WTC11 (cell line): ENCODE results near the gene TMEM121. TPM values are rescaled to one million over a fixed set of nuclear protein-coding genes. Genes with fewer than 3 reads are reported as not detected.

Experiments used
- ATAC-seq: fragments of 200-7000 bp; cut with Tn5 transposase; 2 replicates; pipeline ENCODE4 v1.10.0; 2021; ENCODE audit warnings: mild to moderate bottlenecking, moderate library complexity
- CTCF ChIA-PET: fragments of 300-600 bp; sonication (Branson Sonifier 250); formaldehyde crosslinking; loops from one replicate; lab custom pipeline; 2021; ENCODE audit warnings: antibody characterized with exemption; lab: Charles Lee
- POLR2A ChIA-PET: fragments of 350-600 bp; sonication (Branson Sonifier 250); formaldehyde crosslinking; loops from one replicate; lab custom pipeline; 2021; ENCODE audit warnings: antibody characterized with exemption; lab: Charles Lee
- DNase-seq: peaks from one replicate; pipeline ENCODE4 v3.0.0; 2021; ENCODE audit warnings: low spot score
- H3K27ac Mint-ChIP-seq: 2 replicates; pipeline ENCODE4 v1.8.0; 2021; ENCODE audit warnings: mixed read lengths
- H3K27me3 Mint-ChIP-seq: 2 replicates; pipeline ENCODE4 v1.8.0; 2021; ENCODE audit warnings: low read depth, mild to moderate bottlenecking, moderate library complexity, mixed read lengths
- H3K36me3 Mint-ChIP-seq: 2 replicates; pipeline ENCODE4 v1.8.0; 2021; ENCODE audit warnings: mixed read lengths
- H3K4me1 Mint-ChIP-seq: 2 replicates; pipeline ENCODE4 v1.8.0; 2022; ENCODE audit warnings: mixed read lengths
- H3K4me3 Mint-ChIP-seq: 2 replicates; pipeline ENCODE4 v1.8.0; 2021; ENCODE audit warnings: mild to moderate bottlenecking, moderate library complexity, mixed read lengths
- H3K9me3 Mint-ChIP-seq: 2 replicates; pipeline ENCODE4 v1.8.0; 2021; ENCODE audit warnings: mixed read lengths
- CBFB ChIP-seq: sonication (generic); formaldehyde crosslinking; IDR thresholded peaks from 2 replicates; pipeline ENCODE4 v1.8.1; 2022; ENCODE audit warnings: mild to moderate bottlenecking, low read depth, missing genetic modification reagents
- CDX4 ChIP-seq: fragments of 250-450 bp; sonication (Bioruptor Pico); IDR thresholded peaks from 2 replicates; pipeline ENCODE4 v1.9.0; 2021; ENCODE audit warnings: moderate library complexity, mild to moderate bottlenecking, inconsistent platforms, borderline replicate concordance
- CREB1 ChIP-seq: sonication (generic); formaldehyde crosslinking; IDR thresholded peaks from 2 replicates; pipeline ENCODE4 v1.8.0; 2023; ENCODE audit warnings: mild to moderate bottlenecking, missing genetic modification reagents
- EMX1 ChIP-seq: fragments of 250-450 bp; sonication (Bioruptor Pico); IDR thresholded peaks from 2 replicates; pipeline ENCODE4 v1.8.0; 2021; ENCODE audit warnings: mild to moderate bottlenecking
- JAZF1 ChIP-seq: fragments of 250-450 bp; sonication (Bioruptor Pico); IDR thresholded peaks from 2 replicates; pipeline ENCODE4 v1.9.0; 2021; ENCODE audit warnings: moderate library complexity, mild to moderate bottlenecking, inconsistent platforms
- MAX ChIP-seq: sonication (generic); formaldehyde crosslinking; IDR thresholded peaks from 2 replicates; pipeline ENCODE4 v1.8.0; 2022; ENCODE audit warnings: mild to moderate bottlenecking, missing genetic modification reagents
- NFE2L1 ChIP-seq: sonication (generic); formaldehyde crosslinking; IDR thresholded peaks from 2 replicates; pipeline ENCODE4 v1.8.1; 2023; ENCODE audit warnings: missing genetic modification reagents
- SOX15 ChIP-seq: fragments of 250-450 bp; sonication (Bioruptor Pico); IDR thresholded peaks from 2 replicates; pipeline ENCODE4 v1.9.0; 2021; ENCODE audit warnings: mild to moderate bottlenecking
- TCF7 ChIP-seq: sonication (generic); formaldehyde crosslinking; IDR thresholded peaks from 2 replicates; pipeline ENCODE4 v1.8.0; 2022; ENCODE audit warnings: mild to moderate bottlenecking, low read depth, missing genetic modification reagents, moderate library complexity
- ZBTB43 ChIP-seq: sonication (generic); formaldehyde crosslinking; IDR thresholded peaks from 2 replicates; pipeline ENCODE4 v1.8.1; 2023; ENCODE audit warnings: mild to moderate bottlenecking, missing genetic modification reagents
- ZMAT4 ChIP-seq: fragments of 250-450 bp; sonication (Bioruptor Pico); IDR thresholded peaks from 2 replicates; pipeline ENCODE4 v1.9.0; 2021; ENCODE audit warnings: mild to moderate bottlenecking
- ZNF121 ChIP-seq: sonication (generic); formaldehyde crosslinking; IDR thresholded peaks from 2 replicates; pipeline ENCODE4 v1.8.0; 2023; ENCODE audit warnings: missing genetic modification reagents
- ZNF138 ChIP-seq: sonication (generic); formaldehyde crosslinking; conservative IDR thresholded peaks from 2 replicates; pipeline ENCODE4 v1.8.1; 2022; ENCODE audit warnings: mild to moderate bottlenecking, moderate library complexity, missing genetic modification reagents
- ZNF425 ChIP-seq: fragments of 250-450 bp; sonication (Bioruptor Pico); conservative IDR thresholded peaks from 2 replicates; pipeline ENCODE4 v1.9.0; 2021; ENCODE audit warnings: mild to moderate bottlenecking
- total RNA-seq: library from RNA; stranded (reverse); gene quantifications from 3 replicates; pipeline ENCODE4 v1.2.3, GENCODE V29; 2021
- TF ChIP-seq, protein P1 (sequence below): sonication (generic); formaldehyde crosslinking; IDR thresholded peaks from 2 replicates; pipeline ENCODE4 v1.8.0; 2022; ENCODE audit warnings: mild to moderate bottlenecking, missing genetic modification reagents
- TF ChIP-seq, protein P2 (sequence below): fragments of 250-450 bp; sonication (Bioruptor Pico); IDR thresholded peaks from 2 replicates; pipeline ENCODE4 v1.9.0; 2021; ENCODE audit warnings: mild to moderate bottlenecking, borderline replicate concordance
- TF ChIP-seq, protein P3 (sequence below): sonication (generic); formaldehyde crosslinking; IDR thresholded peaks from 2 replicates; pipeline ENCODE4 v1.8.1; 2023; ENCODE audit warnings: mild to moderate bottlenecking, missing genetic modification reagents, borderline replicate concordance
- TF ChIP-seq, protein P4 (sequence below): sonication (generic); formaldehyde crosslinking; IDR thresholded peaks from 2 replicates; pipeline ENCODE4 v1.8.1; 2023; ENCODE audit warnings: mild to moderate bottlenecking, missing genetic modification reagents, moderate library complexity

The TMEM121 gene
- total RNA-seq, 1 experiment from 2014 or later = 0.81 TPM

GRCh38 chr14:105538481-105539049 is 12.2 kb downstream of the TMEM121 start (continued):
- no peak for TF ChIP-seq ZBTB43
- no peak for TF ChIP-seq ZMAT4 (CRISPR knock-in tag)
- no peak for TF ChIP-seq NFE2L1 (CRISPR knock-in tag)

- Mint-ChIP-seq H3K4me3 (no peak overlapping the region), H3K9me3 (peaks cover 56% of the 10 kb centered on the region), H3K4me1 (no peaks in the 10 kb centered on the region), H3K27ac (no peak overlapping the region), H3K27me3 (peaks cover 13% of the 10 kb centered on the region; the same call in 1 of the 2 replicates), H3K36me3 (peaks cover 37% of the 10 kb centered on the region)
- ChIA-PET POLR2A (no interaction called here), CTCF (no interaction called here)
- no peak for ATAC-seq
- DNase-seq = no peak
- TF ChIP-seq JAZF1 (CRISPR knock-in tag) (no peak), TCF7 (CRISPR knock-in tag) (no peak), EMX1 (no peak), MAX (no peak), ZNF425 (no peak), CREB1 (no peak), ZNF138 (CRISPR knock-in tag) (no peak), CDX4 (CRISPR knock-in tag) (no peak), ZNF121 (CRISPR knock-in tag) (no peak), SOX15 (no peak), CBFB (no peak), ZBTB43 (no peak)
- TF ChIP-seq, protein P1, sequence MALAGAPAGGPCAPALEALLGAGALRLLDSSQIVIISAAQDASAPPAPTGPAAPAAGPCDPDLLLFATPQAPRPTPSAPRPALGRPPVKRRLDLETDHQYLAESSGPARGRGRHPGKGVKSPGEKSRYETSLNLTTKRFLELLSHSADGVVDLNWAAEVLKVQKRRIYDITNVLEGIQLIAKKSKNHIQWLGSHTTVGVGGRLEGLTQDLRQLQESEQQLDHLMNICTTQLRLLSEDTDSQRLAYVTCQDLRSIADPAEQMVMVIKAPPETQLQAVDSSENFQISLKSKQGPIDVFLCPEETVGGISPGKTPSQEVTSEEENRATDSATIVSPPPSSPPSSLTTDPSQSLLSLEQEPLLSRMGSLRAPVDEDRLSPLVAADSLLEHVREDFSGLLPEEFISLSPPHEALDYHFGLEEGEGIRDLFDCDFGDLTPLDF (CRISPR knock-in tag) = no peak
- TF ChIP-seq, protein P2, sequence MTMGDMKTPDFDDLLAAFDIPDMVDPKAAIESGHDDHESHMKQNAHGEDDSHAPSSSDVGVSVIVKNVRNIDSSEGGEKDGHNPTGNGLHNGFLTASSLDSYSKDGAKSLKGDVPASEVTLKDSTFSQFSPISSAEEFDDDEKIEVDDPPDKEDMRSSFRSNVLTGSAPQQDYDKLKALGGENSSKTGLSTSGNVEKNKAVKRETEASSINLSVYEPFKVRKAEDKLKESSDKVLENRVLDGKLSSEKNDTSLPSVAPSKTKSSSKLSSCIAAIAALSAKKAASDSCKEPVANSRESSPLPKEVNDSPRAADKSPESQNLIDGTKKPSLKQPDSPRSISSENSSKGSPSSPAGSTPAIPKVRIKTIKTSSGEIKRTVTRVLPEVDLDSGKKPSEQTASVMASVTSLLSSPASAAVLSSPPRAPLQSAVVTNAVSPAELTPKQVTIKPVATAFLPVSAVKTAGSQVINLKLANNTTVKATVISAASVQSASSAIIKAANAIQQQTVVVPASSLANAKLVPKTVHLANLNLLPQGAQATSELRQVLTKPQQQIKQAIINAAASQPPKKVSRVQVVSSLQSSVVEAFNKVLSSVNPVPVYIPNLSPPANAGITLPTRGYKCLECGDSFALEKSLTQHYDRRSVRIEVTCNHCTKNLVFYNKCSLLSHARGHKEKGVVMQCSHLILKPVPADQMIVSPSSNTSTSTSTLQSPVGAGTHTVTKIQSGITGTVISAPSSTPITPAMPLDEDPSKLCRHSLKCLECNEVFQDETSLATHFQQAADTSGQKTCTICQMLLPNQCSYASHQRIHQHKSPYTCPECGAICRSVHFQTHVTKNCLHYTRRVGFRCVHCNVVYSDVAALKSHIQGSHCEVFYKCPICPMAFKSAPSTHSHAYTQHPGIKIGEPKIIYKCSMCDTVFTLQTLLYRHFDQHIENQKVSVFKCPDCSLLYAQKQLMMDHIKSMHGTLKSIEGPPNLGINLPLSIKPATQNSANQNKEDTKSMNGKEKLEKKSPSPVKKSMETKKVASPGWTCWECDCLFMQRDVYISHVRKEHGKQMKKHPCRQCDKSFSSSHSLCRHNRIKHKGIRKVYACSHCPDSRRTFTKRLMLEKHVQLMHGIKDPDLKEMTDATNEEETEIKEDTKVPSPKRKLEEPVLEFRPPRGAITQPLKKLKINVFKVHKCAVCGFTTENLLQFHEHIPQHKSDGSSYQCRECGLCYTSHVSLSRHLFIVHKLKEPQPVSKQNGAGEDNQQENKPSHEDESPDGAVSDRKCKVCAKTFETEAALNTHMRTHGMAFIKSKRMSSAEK (CRISPR knock-in tag) = no peak
- TF ChIP-seq, protein P3, sequence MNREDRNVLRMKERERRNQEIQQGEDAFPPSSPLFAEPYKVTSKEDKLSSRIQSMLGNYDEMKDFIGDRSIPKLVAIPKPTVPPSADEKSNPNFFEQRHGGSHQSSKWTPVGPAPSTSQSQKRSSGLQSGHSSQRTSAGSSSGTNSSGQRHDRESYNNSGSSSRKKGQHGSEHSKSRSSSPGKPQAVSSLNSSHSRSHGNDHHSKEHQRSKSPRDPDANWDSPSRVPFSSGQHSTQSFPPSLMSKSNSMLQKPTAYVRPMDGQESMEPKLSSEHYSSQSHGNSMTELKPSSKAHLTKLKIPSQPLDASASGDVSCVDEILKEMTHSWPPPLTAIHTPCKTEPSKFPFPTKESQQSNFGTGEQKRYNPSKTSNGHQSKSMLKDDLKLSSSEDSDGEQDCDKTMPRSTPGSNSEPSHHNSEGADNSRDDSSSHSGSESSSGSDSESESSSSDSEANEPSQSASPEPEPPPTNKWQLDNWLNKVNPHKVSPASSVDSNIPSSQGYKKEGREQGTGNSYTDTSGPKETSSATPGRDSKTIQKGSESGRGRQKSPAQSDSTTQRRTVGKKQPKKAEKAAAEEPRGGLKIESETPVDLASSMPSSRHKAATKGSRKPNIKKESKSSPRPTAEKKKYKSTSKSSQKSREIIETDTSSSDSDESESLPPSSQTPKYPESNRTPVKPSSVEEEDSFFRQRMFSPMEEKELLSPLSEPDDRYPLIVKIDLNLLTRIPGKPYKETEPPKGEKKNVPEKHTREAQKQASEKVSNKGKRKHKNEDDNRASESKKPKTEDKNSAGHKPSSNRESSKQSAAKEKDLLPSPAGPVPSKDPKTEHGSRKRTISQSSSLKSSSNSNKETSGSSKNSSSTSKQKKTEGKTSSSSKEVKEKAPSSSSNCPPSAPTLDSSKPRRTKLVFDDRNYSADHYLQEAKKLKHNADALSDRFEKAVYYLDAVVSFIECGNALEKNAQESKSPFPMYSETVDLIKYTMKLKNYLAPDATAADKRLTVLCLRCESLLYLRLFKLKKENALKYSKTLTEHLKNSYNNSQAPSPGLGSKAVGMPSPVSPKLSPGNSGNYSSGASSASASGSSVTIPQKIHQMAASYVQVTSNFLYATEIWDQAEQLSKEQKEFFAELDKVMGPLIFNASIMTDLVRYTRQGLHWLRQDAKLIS = no peak
- TF ChIP-seq, protein P4, sequence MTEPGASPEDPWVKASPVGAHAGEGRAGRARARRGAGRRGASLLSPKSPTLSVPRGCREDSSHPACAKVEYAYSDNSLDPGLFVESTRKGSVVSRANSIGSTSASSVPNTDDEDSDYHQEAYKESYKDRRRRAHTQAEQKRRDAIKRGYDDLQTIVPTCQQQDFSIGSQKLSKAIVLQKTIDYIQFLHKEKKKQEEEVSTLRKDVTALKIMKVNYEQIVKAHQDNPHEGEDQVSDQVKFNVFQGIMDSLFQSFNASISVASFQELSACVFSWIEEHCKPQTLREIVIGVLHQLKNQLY (CRISPR knock-in tag) = no peak
These were observed 14.4 kb downstream of the TMEM121 start for GRCh38 chr14:105540811-105541210.
